Stimulated activated CD8-positive, alpha-beta memory T cell treated with anti-CD3 and anti-CD28 coated beads, Interleukin-12 subunit alpha, Interleukin-12 subunit beta, amount 100 ng/mL, for 1 hour (primary cell): ENCODE measurements around the gene MYADML2.

ENCODE experiments used
- DNase-seq: peaks from one replicate; pipeline ENCODE4 v3.0.0-alpha.2; 2020; ENCODE audit warnings: low read depth

Gene MYADML2

DNA sequence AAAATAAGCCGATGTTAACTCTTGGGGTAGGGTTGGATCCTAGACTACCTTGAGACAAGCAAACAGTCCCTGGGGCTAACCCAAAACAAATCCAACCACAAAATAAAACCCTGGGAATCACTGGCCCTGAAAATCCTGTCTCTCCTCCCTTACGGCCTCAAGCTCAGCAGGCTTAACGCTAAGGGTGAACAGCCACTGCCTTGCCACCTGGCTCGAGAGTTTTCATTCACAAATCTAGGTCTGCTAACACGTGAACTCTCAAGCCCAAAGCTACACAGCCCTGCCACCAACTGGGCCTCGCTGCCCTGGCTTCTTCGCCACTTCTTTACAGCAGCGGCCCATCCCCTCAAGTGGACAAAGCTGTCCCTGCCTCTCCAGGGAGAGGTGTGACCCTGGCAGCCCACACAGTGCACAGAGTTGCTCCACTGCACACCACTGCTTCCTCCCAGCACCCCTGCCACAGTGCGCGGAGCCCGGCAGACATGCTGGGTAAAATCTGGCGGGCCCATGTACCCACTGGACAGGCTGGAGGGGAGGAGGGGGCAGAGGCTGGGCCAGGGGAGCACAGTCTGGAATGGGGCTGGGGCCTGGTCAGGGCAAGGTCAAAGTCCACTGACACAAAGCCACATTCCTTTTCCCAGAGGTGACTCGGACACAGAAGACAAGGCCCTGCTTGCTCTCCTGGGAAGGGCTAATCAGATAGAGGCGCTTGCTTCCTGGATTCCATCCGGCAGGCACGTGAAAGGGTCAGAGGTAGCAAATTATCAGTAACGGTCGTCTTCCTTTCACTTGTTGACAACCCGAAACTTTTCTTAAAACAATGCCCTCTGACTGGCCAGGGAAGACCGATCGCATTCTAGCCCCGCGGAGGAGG, 36.8 kb downstream of the MYADML2 start:
- no peak for DNase-seq

DNA sequence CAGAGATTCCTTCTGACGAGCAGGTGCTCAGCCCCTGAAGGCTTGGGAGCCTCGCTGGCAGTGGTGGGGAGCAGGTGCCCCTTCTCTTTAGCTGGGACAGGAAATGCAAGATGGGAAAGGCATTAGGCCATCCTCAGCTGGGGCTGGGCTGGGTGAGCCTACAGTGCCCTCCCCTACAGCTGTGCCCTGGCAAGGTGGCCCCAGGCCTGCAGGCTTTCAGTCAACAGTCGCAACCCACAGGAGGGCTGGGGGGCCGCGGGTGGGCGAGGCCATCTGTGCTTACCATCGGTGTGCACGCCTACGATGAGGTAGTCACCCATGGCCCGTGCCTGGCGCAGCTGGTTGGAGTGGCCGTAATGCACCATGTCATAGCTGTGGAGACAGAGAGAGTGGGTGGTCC, 37.8 kb downstream of the MYADML2 start:
- DNase-seq = no peak

GRCh38 chr17:81908793-81909192, 38.2 kb downstream of the MYADML2 start:
- no peak for DNase-seq

DNA sequence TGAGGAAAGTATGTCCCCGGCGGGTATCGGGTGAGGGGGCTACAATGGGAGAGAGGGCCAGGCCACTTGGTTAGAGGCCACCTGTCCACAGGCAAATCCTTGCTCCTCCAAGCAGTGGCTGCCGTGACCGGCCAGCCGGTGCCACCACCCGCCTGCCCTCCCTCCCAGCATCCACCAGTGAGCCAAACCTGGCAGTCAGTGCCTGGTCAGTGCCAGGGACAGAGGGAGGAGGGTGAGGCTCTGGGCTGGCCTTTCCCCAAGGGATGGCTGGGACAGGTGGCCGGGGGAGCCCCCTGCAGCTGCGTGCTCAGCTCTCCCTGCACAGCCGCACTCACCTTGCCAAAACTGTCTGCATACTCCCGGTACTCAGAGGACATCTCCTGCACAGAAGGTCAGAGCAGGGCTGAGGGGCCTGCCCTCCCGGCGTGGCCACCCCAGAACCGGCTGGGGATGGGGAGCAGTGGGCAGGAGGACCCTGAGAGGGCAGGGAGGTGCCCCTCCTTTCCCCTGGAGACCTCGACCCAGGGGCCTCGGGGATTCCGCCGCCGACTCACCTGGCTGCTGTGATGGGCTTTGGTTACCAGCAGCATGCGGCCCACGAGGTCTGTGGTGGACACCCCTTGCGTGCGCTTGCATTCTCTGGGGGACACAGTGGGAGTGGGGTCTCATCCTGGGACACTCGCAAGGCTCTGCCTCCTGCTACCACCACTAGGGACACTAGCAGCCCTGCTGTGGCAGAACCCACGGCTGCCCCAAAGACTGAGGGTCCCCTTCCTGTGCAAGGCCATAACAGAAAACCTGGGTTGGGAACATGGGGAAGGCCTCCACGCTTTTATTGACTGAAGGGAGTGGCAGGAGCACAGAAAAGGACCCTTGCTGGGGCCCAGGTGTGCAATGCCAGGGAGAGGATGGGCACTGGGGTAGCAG, 39.6 kb downstream of the MYADML2 start:
- no peak for DNase-seq

- no peak for DNase-seq
These were observed 40.4 kb downstream of the MYADML2 start for GRCh38 chr17:81906476-81907218.

- DNase-seq = no peak
These were observed 41.0 kb downstream of the MYADML2 start for GRCh38 chr17:81905993-81906392.

- no peak for DNase-seq
These were observed 41.6 kb downstream of the MYADML2 start for GRCh38 chr17:81905424-81905875.

GRCh38 chr17:81904600-81905423, 42.2 kb downstream of the MYADML2 start:
- no peak for DNase-seq

- DNase-seq = no peak
These were observed 43.0 kb downstream of the MYADML2 start for GRCh38 chr17:81903896-81904599.

GRCh38 chr17:81903415-81903831, 43.6 kb downstream of the MYADML2 start:
- no peak for DNase-seq

- no peak for DNase-seq
These were observed 44.2 kb downstream of the MYADML2 start for GRCh38 chr17:81902653-81903414.

DNA sequence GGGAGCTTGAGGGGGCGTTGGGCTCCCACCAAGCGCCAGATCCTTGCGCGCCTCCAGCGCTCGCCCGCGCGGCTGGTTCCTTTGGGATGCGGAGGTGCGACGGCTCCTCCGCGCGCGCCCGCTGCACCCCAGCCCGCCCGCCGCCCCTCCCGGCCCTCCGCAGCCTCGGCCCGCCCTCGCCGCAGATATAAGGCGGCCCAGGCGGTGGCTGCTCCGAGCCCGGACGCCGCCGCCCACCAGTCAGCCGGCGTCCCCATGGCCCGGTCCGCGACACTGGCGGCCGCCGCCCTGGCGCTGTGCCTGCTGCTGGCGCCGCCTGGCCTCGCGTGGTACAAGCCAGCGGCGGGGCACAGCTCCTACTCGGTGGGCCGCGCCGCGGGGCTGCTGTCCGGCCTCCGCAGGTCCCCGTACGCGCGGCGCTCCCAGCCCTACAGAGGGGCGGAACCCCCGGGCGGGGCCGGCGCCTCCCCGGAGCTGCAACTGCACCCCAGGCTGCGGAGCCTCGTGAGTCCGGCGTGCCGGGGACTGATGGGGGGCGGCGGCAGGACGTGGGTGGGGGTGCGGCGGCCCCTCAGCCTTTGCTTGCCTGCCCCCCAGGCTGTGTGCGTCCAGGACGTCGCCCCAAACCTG, 44.9 kb downstream of the MYADML2 start, which contains the start of gene NPB:
Gene NPB (plus strand): TSS at position 216 of the 630 bp plus-strand sequence. CDS start 40 bp downstream, at position 256.
- no peak for DNase-seq

DNA sequence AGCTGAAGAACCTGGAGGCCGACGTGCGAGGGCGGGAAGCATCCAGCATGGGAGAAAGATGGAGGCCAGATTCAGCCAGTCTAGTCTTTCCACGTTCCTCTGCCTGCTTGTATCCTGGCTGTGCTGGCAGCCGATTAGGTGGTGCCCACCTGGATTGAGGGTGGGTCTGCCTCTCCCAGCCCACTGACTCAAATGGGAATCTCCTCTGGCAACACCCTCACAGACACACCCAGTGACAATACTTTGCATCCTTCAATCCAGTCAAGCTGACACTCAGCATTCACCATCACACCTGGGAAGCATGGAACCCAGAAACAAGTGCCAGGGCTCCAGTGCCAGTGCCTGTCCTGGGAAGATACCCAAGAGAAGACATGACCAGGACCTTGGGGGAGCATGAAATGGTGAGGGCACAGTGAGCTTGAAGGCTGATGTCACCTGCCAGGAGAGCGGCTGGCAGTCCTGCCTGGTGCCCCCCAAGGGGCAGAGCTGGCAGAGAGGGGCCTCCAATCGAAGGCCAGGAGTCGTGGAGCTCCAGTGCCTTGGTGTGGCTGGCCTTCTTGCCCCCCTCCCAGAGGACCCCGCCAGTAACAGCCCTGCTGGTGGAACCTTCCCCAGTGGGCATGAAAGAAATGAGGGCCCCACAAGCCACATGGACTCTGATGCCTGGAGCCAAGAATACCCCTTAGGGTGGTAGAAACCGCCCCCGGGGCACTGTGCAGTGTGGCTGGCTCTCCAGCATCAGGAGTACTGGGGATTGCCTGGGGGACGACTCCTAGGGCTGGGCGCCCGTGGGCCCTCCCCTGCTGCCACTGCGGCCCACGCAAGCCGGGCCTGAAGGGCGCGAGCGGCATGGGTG, 45.6 kb downstream of the MYADML2 start:
- DNase-seq = no peak

DNA sequence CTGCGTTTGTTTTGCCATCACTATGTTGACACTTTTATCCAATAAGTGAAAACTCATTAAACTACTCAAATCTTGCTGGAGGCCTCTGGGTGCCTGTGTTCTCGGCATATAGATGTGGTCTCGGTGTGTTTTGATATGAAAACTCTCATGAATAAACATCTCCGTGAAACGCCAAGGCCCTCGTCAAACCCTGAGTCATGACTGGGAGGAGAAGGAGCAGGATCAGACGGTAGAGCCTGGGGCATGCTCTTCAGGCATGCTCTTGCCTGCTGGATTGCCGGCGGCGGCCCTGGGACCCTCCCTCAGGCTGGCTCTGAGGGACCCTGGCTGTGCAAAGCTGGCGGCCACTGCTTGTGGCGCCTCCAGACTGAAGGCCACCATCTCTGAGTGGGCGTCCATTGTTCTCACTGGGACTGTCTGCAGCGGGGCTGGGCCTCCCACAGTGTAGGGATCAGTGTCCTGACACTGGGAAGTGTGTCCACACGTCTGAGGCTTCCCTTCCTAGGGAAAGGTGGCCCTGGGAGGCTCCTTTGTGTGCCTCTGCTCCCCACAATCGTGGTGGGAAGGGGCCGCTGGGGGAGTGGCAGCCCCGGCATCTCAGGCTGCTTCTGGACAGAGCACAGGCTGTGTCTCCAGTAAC, 46.7 kb downstream of the MYADML2 start:
- no peak for DNase-seq

- DNase-seq = no peak
These were observed 47.4 kb downstream of the MYADML2 start for GRCh38 chr17:81899514-81900166.

DNA sequence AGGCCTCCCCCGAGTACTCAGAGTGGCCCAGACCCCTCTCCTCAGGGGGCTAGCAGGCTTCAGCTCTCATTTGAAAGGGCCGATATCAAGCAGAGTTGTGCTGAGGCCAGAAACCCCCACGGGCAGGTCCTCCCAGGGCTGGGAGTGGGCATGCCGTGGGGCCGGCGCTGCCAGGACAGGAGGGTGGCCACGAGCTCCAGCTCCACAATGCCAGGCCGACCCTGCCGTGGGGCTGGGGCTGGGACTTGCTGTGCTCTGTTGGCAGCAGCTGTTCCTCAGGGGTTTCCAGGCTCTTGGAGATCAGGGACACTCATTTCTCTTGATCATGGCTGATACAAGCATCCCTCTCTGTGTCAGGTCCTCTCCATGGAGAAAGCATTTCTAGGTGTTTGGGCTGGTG, 48.1 kb downstream of the MYADML2 start:
- DNase-seq = no peak
